ENCODE measurements around the gene ELOVL5.

ELOVL5 gene

DNA sequence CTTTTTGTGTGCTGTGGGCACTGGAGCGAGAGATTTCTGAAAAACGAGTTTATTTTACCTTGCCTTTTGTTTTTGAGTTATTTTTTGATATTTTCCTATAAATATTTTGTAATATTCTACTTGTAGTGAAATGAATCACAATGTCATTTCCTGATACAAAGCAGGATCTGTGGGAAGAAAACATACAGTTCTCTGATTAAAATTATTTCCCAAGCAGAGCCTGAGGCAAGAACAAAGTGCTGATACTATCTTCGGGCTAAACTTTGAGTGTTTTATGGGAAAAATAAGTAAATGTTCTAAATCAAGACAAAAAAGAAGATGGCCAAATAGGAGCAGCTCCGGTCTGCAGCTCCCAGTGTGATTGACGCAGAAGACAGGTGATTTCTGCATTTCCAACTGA lies 33.7 kb upstream of the ELOVL5 start:
- peak; percentile 27 for DNase-seq (ENCODE audit: low read depth)
- no peak overlapping the region for H3K4me3 ChIP-seq (replicated peaks; ENCODE audit: low read depth, low read length)
- TF ChIP-seq, protein P1, sequence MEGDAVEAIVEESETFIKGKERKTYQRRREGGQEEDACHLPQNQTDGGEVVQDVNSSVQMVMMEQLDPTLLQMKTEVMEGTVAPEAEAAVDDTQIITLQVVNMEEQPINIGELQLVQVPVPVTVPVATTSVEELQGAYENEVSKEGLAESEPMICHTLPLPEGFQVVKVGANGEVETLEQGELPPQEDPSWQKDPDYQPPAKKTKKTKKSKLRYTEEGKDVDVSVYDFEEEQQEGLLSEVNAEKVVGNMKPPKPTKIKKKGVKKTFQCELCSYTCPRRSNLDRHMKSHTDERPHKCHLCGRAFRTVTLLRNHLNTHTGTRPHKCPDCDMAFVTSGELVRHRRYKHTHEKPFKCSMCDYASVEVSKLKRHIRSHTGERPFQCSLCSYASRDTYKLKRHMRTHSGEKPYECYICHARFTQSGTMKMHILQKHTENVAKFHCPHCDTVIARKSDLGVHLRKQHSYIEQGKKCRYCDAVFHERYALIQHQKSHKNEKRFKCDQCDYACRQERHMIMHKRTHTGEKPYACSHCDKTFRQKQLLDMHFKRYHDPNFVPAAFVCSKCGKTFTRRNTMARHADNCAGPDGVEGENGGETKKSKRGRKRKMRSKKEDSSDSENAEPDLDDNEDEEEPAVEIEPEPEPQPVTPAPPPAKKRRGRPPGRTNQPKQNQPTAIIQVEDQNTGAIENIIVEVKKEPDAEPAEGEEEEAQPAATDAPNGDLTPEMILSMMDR (IDR thresholded peaks at IDR 0.05; ENCODE audit: low read length, missing control alignments): no peak

DNA sequence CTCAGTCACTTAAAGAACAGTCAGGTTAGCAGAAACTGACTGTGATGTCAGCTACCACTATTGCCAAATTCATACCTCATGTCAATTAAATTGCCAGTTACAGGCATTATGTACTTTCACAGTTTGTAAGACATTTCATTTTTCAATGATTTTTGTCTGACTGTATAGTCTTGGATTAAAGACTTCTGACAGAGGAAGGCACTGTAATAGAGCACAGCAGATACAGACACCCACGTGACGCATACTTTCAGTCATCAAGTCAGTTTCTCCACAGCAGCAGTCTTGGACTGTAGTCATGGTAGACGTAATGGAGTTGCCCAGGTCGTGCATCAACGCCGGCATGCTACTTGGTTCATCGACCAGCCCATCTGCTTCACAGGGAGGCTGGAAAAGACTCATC lies 29.5 kb upstream of the ELOVL5 start:
- no peak overlapping the region for H3K4me3 ChIP-seq (replicated peaks; ENCODE audit: low read depth, low read length)
- TF ChIP-seq, protein P1 (IDR thresholded peaks at IDR 0.05; ENCODE audit: low read length, missing control alignments): no peak
- DNase-seq (ENCODE audit: low read depth): peak; percentile 10

DNA sequence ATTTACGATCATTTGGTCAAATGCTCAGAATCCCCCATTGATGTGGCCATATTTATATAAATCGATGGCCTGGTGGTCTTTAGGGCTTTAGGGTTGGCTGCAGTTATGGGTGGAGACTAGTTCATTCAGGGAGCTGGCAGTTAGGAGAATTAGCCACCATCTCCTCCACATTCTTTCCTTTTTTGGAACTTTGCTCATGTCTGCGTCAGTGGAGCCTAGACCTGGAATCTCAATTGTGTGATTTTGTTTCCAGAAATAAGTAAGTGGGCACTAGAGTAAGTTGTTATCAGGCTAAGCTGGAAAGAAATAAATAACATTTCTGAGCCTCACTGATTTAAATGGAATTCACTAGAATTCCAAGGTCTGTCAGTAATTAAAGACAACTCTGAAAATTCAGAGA lies 29.0 kb upstream of the ELOVL5 start:
- no peak overlapping the region for H3K4me3 ChIP-seq (replicated peaks; ENCODE audit: low read depth, low read length)
- peak; percentile 16 for DNase-seq (ENCODE audit: low read depth)
- TF ChIP-seq, protein P1 (IDR thresholded peaks at IDR 0.05; ENCODE audit: low read length, missing control alignments): no peak

DNA sequence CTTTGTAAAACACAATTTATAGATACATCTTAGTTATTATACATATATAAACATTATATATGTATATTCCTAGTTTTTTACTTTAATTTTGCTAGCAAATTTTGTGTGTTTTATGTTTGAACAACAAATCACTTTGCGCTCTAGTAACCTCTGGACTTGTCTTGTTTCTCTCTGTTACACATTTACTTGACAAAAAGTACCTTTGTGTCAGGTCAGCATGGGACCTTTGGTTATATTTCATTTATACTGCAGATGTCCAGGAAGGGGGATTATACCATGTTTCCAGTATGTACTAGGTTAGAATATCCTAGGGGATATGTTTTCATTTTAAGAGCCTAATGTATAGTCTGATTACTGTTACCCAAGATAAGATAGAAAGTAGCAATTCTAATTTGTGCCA lies 28.5 kb upstream of the ELOVL5 start:
- TF ChIP-seq, protein P1 (IDR thresholded peaks at IDR 0.05; ENCODE audit: low read length, missing control alignments): no peak
- no peak overlapping the region for H3K4me3 ChIP-seq (replicated peaks; ENCODE audit: low read depth, low read length)
- DNase-seq (ENCODE audit: low read depth): no peak

DNA sequence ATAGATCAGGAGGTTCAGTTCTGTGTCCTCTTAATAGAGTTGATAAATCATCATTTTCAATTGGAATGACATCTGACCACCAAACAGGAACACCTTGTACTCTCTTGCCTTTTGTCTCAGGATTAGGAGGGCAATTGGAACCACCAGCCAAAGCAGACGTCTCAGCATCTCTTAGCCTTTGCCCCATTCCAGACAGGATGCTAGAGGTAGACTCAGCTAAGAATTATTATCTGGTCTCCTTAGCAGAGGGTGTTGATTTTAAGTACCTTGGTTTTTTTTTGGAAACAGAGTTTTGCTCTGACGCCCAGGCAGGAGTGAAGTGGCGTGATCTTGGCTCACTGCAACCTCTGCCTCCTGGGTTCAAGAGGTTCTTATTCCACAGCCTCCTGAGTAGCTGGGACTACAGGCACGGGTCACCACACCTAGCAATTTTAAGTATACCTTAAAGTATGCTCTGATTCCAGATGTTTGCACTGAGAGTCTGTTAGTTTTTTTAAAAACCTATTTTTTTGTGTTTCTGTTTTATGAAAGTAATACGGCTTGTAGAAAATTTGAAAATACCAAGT lies 28.0 kb upstream of the ELOVL5 start:
- TF ChIP-seq, protein P1 (IDR thresholded peaks at IDR 0.05; ENCODE audit: low read length, missing control alignments): no peak
- no peak for DNase-seq (ENCODE audit: low read depth)
- H3K4me3 ChIP-seq (replicated peaks; ENCODE audit: low read depth, low read length): no peak overlapping the region

DNA sequence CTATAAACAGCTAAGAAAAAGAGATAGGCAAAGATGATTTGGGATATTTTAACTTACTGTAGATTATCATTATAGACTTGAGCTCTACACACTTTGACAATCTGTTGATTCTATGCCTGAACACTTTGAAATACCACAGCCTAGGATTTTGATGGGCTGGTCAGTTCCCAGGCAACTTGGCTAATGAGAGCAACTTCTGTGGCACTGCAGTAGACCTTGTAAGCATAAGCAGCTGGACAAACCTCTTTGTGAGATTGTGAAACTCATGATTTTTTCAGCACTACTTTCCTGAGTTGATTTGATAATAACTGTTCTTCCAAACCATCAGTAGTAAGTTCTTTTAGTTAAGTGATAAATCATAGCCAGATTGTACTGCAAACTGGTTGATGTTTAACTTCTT lies 27.1 kb upstream of the ELOVL5 start:
- TF ChIP-seq, protein P1 (IDR thresholded peaks at IDR 0.05; ENCODE audit: low read length, missing control alignments): no peak
- DNase-seq (ENCODE audit: low read depth): peak; percentile 50
- no peak overlapping the region for H3K4me3 ChIP-seq (replicated peaks; ENCODE audit: low read depth, low read length)

DNA sequence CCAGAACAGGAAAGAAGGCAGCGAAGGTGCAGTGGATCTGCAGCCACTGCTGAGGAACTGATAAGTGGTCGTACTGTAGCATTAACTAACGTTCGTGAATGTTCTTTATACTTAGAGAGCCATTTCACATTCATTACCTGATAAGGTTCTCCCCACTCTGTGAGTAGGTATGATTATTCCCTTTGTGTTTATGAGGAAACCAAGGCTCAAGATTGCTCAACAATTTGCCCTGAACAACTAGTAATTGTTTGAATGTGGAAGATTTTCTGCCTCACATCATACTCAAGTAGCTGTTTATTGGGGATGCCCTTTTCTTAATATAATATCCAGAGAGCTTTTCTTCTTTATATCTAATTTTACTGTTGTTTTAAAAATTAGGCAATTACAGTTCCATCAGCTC lies 24.9 kb upstream of the ELOVL5 start:
- H3K4me3 ChIP-seq (replicated peaks; ENCODE audit: low read depth, low read length): no peak overlapping the region
- TF ChIP-seq, protein P1 (IDR thresholded peaks at IDR 0.05; ENCODE audit: low read length, missing control alignments): no peak

More for the DNA sequence above, 24.9 kb upstream of the ELOVL5 start:
- DNase-seq (ENCODE audit: low read depth): peak; percentile 39
